Mesenchymal stem cell (in vitro differentiated cells and primary cell): ENCODE measurements around the gene SDF4.

Experiments
- DNase-seq: peaks from one replicate; pipeline ENCODE4 v3.0.0-alpha.2; 2013
- H2AFZ ChIP-seq: one replicate; pipeline ENCODE4 v1.6.1; 2013; ENCODE audit warnings: low read depth, mild to moderate bottlenecking, control low read depth, inconsistent platforms, low read length, moderate library complexity
- H2AK5ac ChIP-seq: 2 replicates; pipeline ENCODE4 v1.6.1; 2013; ENCODE audit warnings: low read length, moderate library complexity, mild to moderate bottlenecking, inconsistent platforms; ENCODE audit not compliant: severe bottlenecking
- H2BK120ac ChIP-seq: one replicate; pipeline ENCODE4 v1.6.1; 2013; ENCODE audit warnings: low read depth, mild to moderate bottlenecking, inconsistent platforms, low read length, moderate library complexity
- H2BK12ac ChIP-seq, 2 experiments: one replicate each; pipeline ENCODE4 v1.6.1; 2013; ENCODE audit warnings: inconsistent platforms in 2 of 2, low read length in 2 of 2, mild to moderate bottlenecking in 2 of 2, moderate library complexity in 2 of 2, control low read depth in 1 of 2
- H2BK15ac ChIP-seq: one replicate; pipeline ENCODE4 v1.6.1; 2013; ENCODE audit warnings: mild to moderate bottlenecking, low read depth, inconsistent platforms; ENCODE audit not compliant: poor library complexity, severe bottlenecking
- H2BK5ac ChIP-seq: 2 replicates; pipeline ENCODE4 v1.6.1; 2013; ENCODE audit warnings: low read depth, mild to moderate bottlenecking, low read length, control low read depth, inconsistent platforms; ENCODE audit not compliant: poor library complexity, severe bottlenecking
- H3K14ac ChIP-seq, 2 experiments: one replicate each; pipeline ENCODE4 v1.6.1; 2013; ENCODE audit warnings: inconsistent platforms in 2 of 2, low read length in 2 of 2, control low read depth in 1 of 2, mild to moderate bottlenecking in 1 of 2, moderate library complexity in 1 of 2
- H3K18ac ChIP-seq, 2 experiments: one replicate each; pipeline ENCODE4 v1.6.1; 2013; ENCODE audit warnings: inconsistent platforms in 2 of 2, low read length in 2 of 2, control low read depth in 1 of 2, low read depth in 1 of 2, mild to moderate bottlenecking in 1 of 2
- H3K23ac ChIP-seq, 2 experiments: one replicate each; pipeline ENCODE4 v1.6.1; 2013; ENCODE audit warnings: inconsistent platforms in 2 of 2, low read length in 2 of 2, mild to moderate bottlenecking in 2 of 2, moderate library complexity in 2 of 2, control low read depth in 1 of 2
- H3K27ac ChIP-seq: 2 replicates; pipeline ENCODE4 v1.5.1; 2013; ENCODE audit warnings: mild to moderate bottlenecking, moderate library complexity, low read length, control low read depth, inconsistent platforms; ENCODE audit not compliant: poor library complexity, severe bottlenecking
- H3K27me3 ChIP-seq, 2 experiments: 2 replicates each; pipeline versions ENCODE4 v1.6.1 to v1.7.0; 2013; ENCODE audit warnings: low read length in 2 of 2, mild to moderate bottlenecking in 2 of 2, moderate library complexity in 2 of 2, control low read depth in 1 of 2, inconsistent platforms in 1 of 2; ENCODE audit not compliant: control insufficient read depth in 1 of 2, insufficient read depth in 1 of 2
- H3K36me3 ChIP-seq, 2 experiments: 2 replicates each; pipeline versions ENCODE4 v1.6.1 to v1.7.0; 2013; ENCODE audit warnings: low read length in 2 of 2, control low read depth in 1 of 2, inconsistent platforms in 1 of 2, low read depth in 1 of 2, mild to moderate bottlenecking in 1 of 2; ENCODE audit not compliant: insufficient read depth in 2 of 2, control insufficient read depth in 1 of 2
- H3K4ac ChIP-seq, 2 experiments: one replicate each; pipeline ENCODE4 v1.6.1; 2013; ENCODE audit warnings: inconsistent platforms in 2 of 2, low read length in 2 of 2, mild to moderate bottlenecking in 2 of 2, moderate library complexity in 2 of 2, control low read depth in 1 of 2, low read depth in 1 of 2
- H3K4me1 ChIP-seq: 2 replicates; pipeline ENCODE4 v1.6.1; 2013; ENCODE audit warnings: low read depth, low read length, control low read depth; ENCODE audit not compliant: control insufficient read depth, insufficient read depth
- H3K4me2 ChIP-seq: 2 replicates; pipeline ENCODE4 v1.6.1; 2013; ENCODE audit warnings: low read length, mild to moderate bottlenecking, inconsistent platforms; ENCODE audit not compliant: poor library complexity, severe bottlenecking
- H3K4me3 ChIP-seq, 2 experiments: 2 replicates each; pipeline versions ENCODE4 v1.5.1 to v1.7.0; 2013; ENCODE audit warnings: low read length in 2 of 2, mild to moderate bottlenecking in 2 of 2, control low read depth in 1 of 2, low read depth in 1 of 2; ENCODE audit not compliant: insufficient read depth in 1 of 2
- H3K79me1 ChIP-seq: replicated peaks from 2 replicates; pipeline ENCODE4 v1.6.1; 2013; ENCODE audit warnings: mild to moderate bottlenecking, control low read depth, low read length, inconsistent platforms; ENCODE audit not compliant: poor library complexity, severe bottlenecking
- H3K9ac ChIP-seq: 2 replicates; pipeline ENCODE4 v1.7.0; 2013; ENCODE audit warnings: mild to moderate bottlenecking, low read length, moderate library complexity
- H3K9me3 ChIP-seq: 2 replicates; pipeline ENCODE4 v1.7.0; 2013; ENCODE audit warnings: mild to moderate bottlenecking, low read length; ENCODE audit not compliant: control insufficient read depth
- H4K8ac ChIP-seq: one replicate; pipeline ENCODE4 v1.6.1; 2013; ENCODE audit warnings: inconsistent platforms, mild to moderate bottlenecking, low read length, moderate library complexity
- H4K91ac ChIP-seq: one replicate; pipeline ENCODE4 v1.6.1; 2013; ENCODE audit warnings: mild to moderate bottlenecking, low read length, inconsistent platforms
- WGBS: methylation state at CpG from one replicate; pipeline ENCODE4 v1.1.7; 2013; ENCODE audit warnings: mixed read lengths; 5-methylcytosine and 5-hydroxymethylcytosine counted together

The SDF4 gene

DNA sequence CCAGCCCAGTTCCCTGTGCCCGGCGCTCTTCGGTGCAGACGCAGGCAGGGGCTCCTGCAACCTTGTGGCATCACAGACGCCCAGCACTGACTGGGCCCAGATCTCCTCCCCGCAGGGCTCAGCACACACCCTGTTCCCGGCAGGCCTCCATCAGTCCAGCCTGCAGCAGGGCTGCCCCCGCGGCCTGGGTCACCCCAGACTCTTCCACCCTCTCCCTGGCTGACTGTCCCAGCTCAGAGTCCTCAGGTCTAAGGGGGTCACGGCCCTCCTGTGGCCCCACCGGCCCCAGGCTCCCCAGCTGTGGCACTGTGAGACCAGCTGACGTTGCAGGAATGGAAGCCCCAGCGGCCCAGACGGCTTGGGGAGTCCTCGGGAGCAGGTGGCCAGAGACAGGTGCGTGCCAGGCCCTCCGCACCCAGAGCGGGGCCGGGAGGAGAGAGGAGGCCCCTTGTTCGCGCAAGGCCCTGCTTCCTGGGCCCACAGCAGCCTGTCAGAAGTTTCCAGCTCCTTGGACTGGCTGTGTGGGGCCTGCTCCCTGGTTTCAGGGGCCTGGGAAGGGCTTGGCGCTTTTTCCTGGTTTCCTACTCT is 4.5 kb upstream of the SDF4 start:
- Histone ChIP-seq H2AFZ (no peak overlapping the region), H3K27me3 (peaks cover 0 to 38% of the 10 kb centered on the region in 2 experiments), H3K9me3 (peaks cover 3% of the 10 kb centered on the region), H2AK5ac (no peak overlapping the region), H3K4me1 (peaks cover 51% of the 10 kb centered on the region), H3K4me2 (no peak overlapping the region), H2BK15ac (no peak overlapping the region), H3K9ac (no peak overlapping the region), H3K79me1 (peaks cover 15% of the 10 kb centered on the region), H3K36me3 (peaks cover 6 to 37% of the 10 kb centered on the region in 2 experiments), H3K14ac (no peak overlapping the region), H4K8ac (no peak overlapping the region), H3K18ac (no peak overlapping the region), H4K91ac (peak overlapping the region; percentile 66), H2BK12ac (no peak overlapping the region), H3K23ac (no peak overlapping the region), H2BK5ac (no peak overlapping the region), H3K27ac (no peak overlapping the region), H3K4ac (no peak overlapping the region), H2BK120ac (no peak overlapping the region), H3K4me3 (no peak overlapping the region)
- DNase-seq: no peak
- WGBS: 89% methylated on average over 22 of the region's 22 CpGs

DNA sequence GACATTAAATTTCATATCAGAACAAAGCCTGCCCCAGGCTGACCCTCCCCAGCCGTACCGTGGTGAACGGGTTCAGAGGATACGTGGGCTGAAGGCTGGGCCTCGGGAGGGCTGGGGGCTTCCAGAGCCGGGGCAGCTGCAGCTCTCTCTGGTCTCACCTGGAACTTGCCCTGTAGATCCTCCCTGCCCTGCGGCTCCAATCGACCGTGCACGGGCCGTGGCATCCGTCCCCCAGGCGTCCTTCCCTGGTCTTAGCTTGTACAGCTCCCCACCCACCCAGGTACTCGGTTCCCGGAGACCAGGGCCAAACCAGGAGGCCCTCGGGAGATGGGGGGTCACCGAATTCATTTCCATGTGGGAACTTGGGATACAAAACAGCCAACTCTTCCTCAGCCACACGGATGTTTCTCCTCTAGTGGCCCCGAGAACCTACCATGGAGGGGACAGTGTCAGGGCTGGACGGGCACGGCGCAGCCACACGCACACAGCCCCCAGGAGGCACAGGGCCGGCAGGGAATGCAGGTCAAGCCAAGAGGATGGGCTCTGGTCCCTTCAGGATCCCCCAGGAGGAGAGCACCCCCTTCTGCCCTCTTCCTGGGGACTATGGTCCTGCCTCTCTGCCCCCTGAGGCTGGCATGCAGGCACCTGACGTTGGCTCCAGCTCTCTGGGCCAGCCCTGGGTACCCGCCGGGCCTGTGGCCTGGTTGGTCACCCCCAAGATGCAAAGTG is 3.4 kb upstream of the SDF4 start:
- Histone ChIP-seq H3K18ac (no peak overlapping the region), H3K36me3 (peaks cover 6 to 37% of the 10 kb centered on the region in 2 experiments), H3K9me3 (peaks cover 3% of the 10 kb centered on the region), H2BK5ac (no peak overlapping the region), H3K14ac (no peak overlapping the region), H4K8ac (no peak overlapping the region), H3K9ac (no peak overlapping the region), H2AK5ac (no peak overlapping the region), H3K4ac (no peak overlapping the region), H3K4me3 (no peak overlapping the region), H3K4me2 (no peak overlapping the region), H3K4me1 (peaks cover 43% of the 10 kb centered on the region), H3K79me1 (peaks cover 15% of the 10 kb centered on the region), H3K27me3 (peaks cover 0 to 37% of the 10 kb centered on the region in 2 experiments), H2AFZ (no peak overlapping the region), H2BK12ac (no peak overlapping the region), H3K27ac (no peak overlapping the region), H2BK15ac (no peak overlapping the region), H3K23ac (no peak overlapping the region), H2BK120ac (no peak overlapping the region), H4K91ac (no peak overlapping the region)
- WGBS: 95% methylated on average over 27 of the region's 27 CpGs
- DNase-seq: no peak

DNA sequence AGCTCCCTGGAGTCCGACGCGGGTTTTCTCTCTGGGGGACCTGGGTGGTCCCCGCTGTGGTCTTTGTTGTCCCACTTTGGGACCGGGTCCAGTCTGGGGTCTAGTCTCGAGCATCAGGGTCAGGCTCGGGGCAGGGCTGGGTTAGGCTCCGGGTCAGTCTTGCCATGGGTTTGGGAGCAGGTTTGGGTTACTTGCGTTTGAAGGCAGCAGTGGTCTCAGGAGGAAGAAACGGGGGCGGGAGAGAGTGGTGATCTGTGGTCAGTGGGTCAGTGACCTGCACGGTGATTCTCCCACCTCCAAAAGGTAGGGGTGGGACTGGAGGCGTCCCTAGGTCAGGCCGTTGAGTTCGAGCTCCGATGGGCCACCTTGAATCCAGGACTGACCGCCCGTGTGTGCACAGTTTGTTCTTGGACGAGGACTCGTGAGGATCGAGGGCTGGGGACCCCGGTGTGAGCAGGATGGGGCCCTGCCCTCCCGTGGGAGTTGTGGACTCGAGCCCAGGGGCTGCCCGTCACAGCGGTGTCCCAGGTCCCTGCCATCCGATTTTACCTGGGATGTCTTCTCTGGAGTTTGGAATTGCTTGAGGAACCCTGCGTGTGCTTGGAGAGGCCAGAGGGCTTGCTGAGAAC is 2.5 kb upstream of the SDF4 start:
- H2BK12ac ChIP-seq: peak overlapping the region in 1 of 2 experiments; percentile 11
- H3K9me3 ChIP-seq: peaks cover 3% of the 10 kb centered on the region
- H3K14ac ChIP-seq: no peak overlapping the region
- H2BK120ac ChIP-seq: no peak overlapping the region
- H2AFZ ChIP-seq: no peak overlapping the region
- peaks cover 0 to 28% of the 10 kb centered on the region in 2 experiments for H3K27me3 ChIP-seq
- H2AK5ac ChIP-seq: no peak overlapping the region
- peaks cover 45% of the 10 kb centered on the region for H3K4me1 ChIP-seq
- H4K8ac ChIP-seq: no peak overlapping the region
- H4K91ac ChIP-seq: no peak overlapping the region
- no peak for DNase-seq
- H3K23ac ChIP-seq: no peak overlapping the region
- no peak overlapping the region for H3K4me2 ChIP-seq
- H2BK15ac ChIP-seq: no peak overlapping the region
- no peak overlapping the region for H3K27ac ChIP-seq
- H3K4ac ChIP-seq: no peak overlapping the region
- no peak overlapping the region for H3K18ac ChIP-seq
- H3K79me1 ChIP-seq: peaks cover 15% of the 10 kb centered on the region
- WGBS: 97% methylated on average over 28 of the region's 28 CpGs
- no peak overlapping the region for H3K9ac ChIP-seq
- no peak overlapping the region for H2BK5ac ChIP-seq
- H3K36me3 ChIP-seq: peaks cover 6 to 46% of the 10 kb centered on the region in 2 experiments
- H3K4me3 ChIP-seq: no peak overlapping the region

DNA sequence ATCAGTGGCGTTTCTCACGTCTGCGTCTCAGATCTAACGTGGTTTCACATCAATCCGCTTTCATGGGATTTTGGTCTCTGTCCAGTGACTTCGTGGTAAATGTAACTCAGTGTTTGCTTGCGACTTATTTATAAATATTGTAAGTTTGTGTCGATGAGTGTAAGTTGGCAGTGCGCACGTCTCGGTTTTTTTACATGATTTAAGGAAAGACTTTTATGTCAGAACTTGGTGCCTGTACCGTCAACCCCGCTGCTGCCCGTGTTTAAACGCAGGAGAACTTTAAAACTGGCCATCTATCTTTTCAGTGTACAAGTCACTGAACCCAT is 1.7 kb upstream of the SDF4 start:
- peaks cover 11 to 51% of the 10 kb centered on the region in 2 experiments for H3K36me3 ChIP-seq
- no peak overlapping the region for H3K4me2 ChIP-seq
- no peak overlapping the region for H2BK5ac ChIP-seq
- H3K23ac ChIP-seq: no peak overlapping the region
- no peak overlapping the region for H4K8ac ChIP-seq
- H3K9me3 ChIP-seq: peaks cover 3% of the 10 kb centered on the region
- H3K9ac ChIP-seq: no peak overlapping the region
- no peak overlapping the region for H3K4ac ChIP-seq
- H3K18ac ChIP-seq: no peak overlapping the region
- H2BK15ac ChIP-seq: no peak overlapping the region
- H2BK12ac ChIP-seq: no peak overlapping the region
- no peak overlapping the region for H2AFZ ChIP-seq
- H2AK5ac ChIP-seq: no peak overlapping the region
- no peak overlapping the region for H4K91ac ChIP-seq
- peaks cover 47% of the 10 kb centered on the region for H3K4me1 ChIP-seq
- no peak for DNase-seq
- no peak overlapping the region for H3K14ac ChIP-seq
- peaks cover 15% of the 10 kb centered on the region for H3K79me1 ChIP-seq
- no peak overlapping the region for H3K4me3 ChIP-seq
- peaks cover 0 to 20% of the 10 kb centered on the region in 2 experiments for H3K27me3 ChIP-seq
- WGBS: 98% methylated on average over 15 of the region's 15 CpGs
- no peak overlapping the region for H3K27ac ChIP-seq
- H2BK120ac ChIP-seq: no peak overlapping the region
